Osteoblast (primary cell): ENCODE measurements around the gene DMBT1. TPM values are rescaled to one million over a fixed set of nuclear protein-coding genes. Genes with fewer than 3 reads are reported as not detected.

Experiments used
- DNase-seq: peaks from one replicate; pipeline ENCODE4 v3.0.0; 2011; ENCODE audit warnings: low spot score, mixed read lengths; ENCODE audit not compliant: insufficient read length; ENCODE audit errors: missing footprints
- H2AFZ ChIP-seq: 2 replicates; pipeline ENCODE4 v1.6.0; 2011; ENCODE audit warnings: mild to moderate bottlenecking, low read length
- H3K27ac ChIP-seq: 2 replicates; pipeline ENCODE4 v1.5.1; 2011; ENCODE audit warnings: mild to moderate bottlenecking, low read depth, low read length, moderate library complexity
- H3K27me3 ChIP-seq: 2 replicates; pipeline ENCODE4 v1.6.0; 2012; ENCODE audit warnings: mild to moderate bottlenecking, control low read depth, inconsistent platforms, low read length, moderate library complexity; ENCODE audit not compliant: insufficient read depth
- H3K36me3 ChIP-seq: 2 replicates; pipeline ENCODE4 v1.5.1; 2011; ENCODE audit warnings: mild to moderate bottlenecking, low read length, control low read depth, moderate library complexity; ENCODE audit not compliant: insufficient read depth
- H3K4me1 ChIP-seq: 2 replicates; pipeline ENCODE4 v1.5.1; 2011; ENCODE audit warnings: mild to moderate bottlenecking, low read length, control low read depth, moderate library complexity; ENCODE audit not compliant: insufficient read depth
- H3K4me2 ChIP-seq: 2 replicates; pipeline ENCODE4 v1.6.0; 2011; ENCODE audit warnings: mild to moderate bottlenecking, low read length; ENCODE audit not compliant: insufficient read depth
- H3K4me3 ChIP-seq: fragments of 200-600 bp; sonication (generic); 3 replicates; pipeline ENCODE4 v1.5.1; 2012; ENCODE audit warnings: mild to moderate bottlenecking, low read length, inconsistent platforms; ENCODE audit not compliant: insufficient read depth
- H3K79me2 ChIP-seq: 2 replicates; pipeline ENCODE4 v1.6.0; 2012; ENCODE audit warnings: mild to moderate bottlenecking, low read length, control low read depth, inconsistent platforms; ENCODE audit not compliant: insufficient read depth
- H3K9me3 ChIP-seq: 2 replicates; pipeline ENCODE4 v1.5.1; 2011; ENCODE audit warnings: low read depth, low read length, control low read depth
- H4K20me1 ChIP-seq: 2 replicates; pipeline ENCODE4 v1.6.0; 2012; ENCODE audit warnings: mild to moderate bottlenecking, low read length, control low read depth; ENCODE audit not compliant: insufficient read depth
- CTCF ChIP-seq: IDR thresholded peaks from 2 replicates; pipeline ENCODE4 v1.5.1; 2011; ENCODE audit warnings: mild to moderate bottlenecking, low read depth, low read length, moderate library complexity; ENCODE audit errors: extremely low read depth
- total RNA-seq: library from RNA; depleted of rRNA; stranded (reverse); fragments of >200 nt; gene quantifications from 2 replicates; pipeline ENCODE4 v1.2.3, GENCODE V29; 2012

DMBT1 gene
- total RNA-seq, 1 donor, result under 0.01 TPM

- H3K36me3 ChIP-seq, result peaks cover 3% of the 10 kb centered on the region
- no peak overlapping the region for H3K4me3 ChIP-seq
- H3K4me1 ChIP-seq, result peaks cover 4% of the 10 kb centered on the region
- H3K27ac ChIP-seq, result no peak overlapping the region
- no peak overlapping the region for H2AFZ ChIP-seq
- H3K9me3 ChIP-seq, result no peaks in the 10 kb centered on the region
- no peaks in the 10 kb centered on the region for H4K20me1 ChIP-seq
- peaks cover under 1% of the 10 kb centered on the region for H3K27me3 ChIP-seq
- H3K79me2 ChIP-seq, result no peaks in the 10 kb centered on the region
- H3K4me2 ChIP-seq, result no peak overlapping the region
- DNase-seq, result peak; percentile 65
- TF ChIP-seq CTCF, result no peak
These were observed 39.5 kb upstream of the DMBT1 start for GRCh38 chr10:122521011-122521410.

GRCh38 chr10:122524811-122525210, 35.7 kb upstream of the DMBT1 start:
- no peaks in the 10 kb centered on the region for H3K79me2 ChIP-seq
- H2AFZ ChIP-seq, result no peak overlapping the region
- H3K9me3 ChIP-seq, result no peaks in the 10 kb centered on the region
- DNase-seq, result no peak
- no peak overlapping the region for H3K27ac ChIP-seq
- H4K20me1 ChIP-seq, result no peaks in the 10 kb centered on the region
- H3K27me3 ChIP-seq, result peaks cover 4% of the 10 kb centered on the region
- no peaks in the 10 kb centered on the region for H3K36me3 ChIP-seq
- H3K4me2 ChIP-seq, result no peak overlapping the region
- H3K4me1 ChIP-seq, result no peaks in the 10 kb centered on the region
- TF ChIP-seq CTCF, result no peak
- H3K4me3 ChIP-seq, result no peak overlapping the region

DNA sequence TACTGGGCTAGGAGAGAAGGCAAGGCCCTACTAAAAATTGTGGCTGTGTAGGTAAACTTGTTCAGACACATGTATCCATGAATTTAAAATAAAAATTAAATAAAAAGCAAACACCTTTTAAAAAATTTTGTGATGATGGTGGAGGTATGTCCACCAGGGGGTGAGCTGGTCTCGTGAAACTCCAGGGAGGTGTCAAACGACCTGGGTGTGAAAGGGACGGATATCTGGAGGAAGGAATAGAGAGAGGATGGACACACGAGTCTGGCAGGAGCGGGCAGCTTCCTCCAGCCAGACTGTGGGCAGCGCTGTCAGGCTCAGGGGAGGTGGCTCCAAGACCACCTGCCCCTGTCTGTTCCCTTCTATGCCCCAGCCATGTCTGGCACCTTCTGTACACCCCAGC, 34.8 kb upstream of the DMBT1 start:
- H3K36me3 ChIP-seq, result no peaks in the 10 kb centered on the region
- TF ChIP-seq CTCF, result no peak
- no peaks in the 10 kb centered on the region for H3K4me1 ChIP-seq
- H3K9me3 ChIP-seq, result no peaks in the 10 kb centered on the region
- no peak for DNase-seq
- H4K20me1 ChIP-seq, result no peaks in the 10 kb centered on the region
- H3K27me3 ChIP-seq, result peaks cover 4% of the 10 kb centered on the region
- H3K79me2 ChIP-seq, result no peaks in the 10 kb centered on the region
- no peak overlapping the region for H3K27ac ChIP-seq
- no peak overlapping the region for H2AFZ ChIP-seq
- no peak overlapping the region for H3K4me3 ChIP-seq
- no peak overlapping the region for H3K4me2 ChIP-seq

DNA sequence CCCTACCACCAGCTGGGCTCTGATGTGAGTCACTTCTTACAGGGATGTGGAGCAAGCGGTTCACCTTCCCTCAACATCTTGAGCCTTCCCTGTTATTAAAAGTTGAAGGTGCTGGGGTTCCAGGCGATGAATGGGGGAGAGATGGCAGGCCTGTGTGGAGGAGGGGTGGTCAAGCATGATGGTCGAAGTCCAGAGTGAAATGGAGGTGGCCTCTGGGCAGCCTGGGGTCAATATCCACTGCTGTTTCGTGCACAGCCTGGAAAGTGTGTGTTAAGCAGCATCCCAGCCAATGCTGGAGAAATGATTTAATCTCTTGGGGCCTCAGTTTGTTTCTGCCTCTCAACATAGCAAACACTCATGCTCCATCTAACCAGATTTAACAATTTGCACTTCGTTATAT, 33.7 kb upstream of the DMBT1 start:
- Histone ChIP-seq H3K27ac (no peak overlapping the region), H2AFZ (no peak overlapping the region), H3K27me3 (peaks cover 4% of the 10 kb centered on the region), H4K20me1 (no peaks in the 10 kb centered on the region), H3K4me2 (no peak overlapping the region), H3K79me2 (no peaks in the 10 kb centered on the region), H3K4me3 (no peak overlapping the region), H3K9me3 (no peaks in the 10 kb centered on the region), H3K4me1 (no peaks in the 10 kb centered on the region), H3K36me3 (no peaks in the 10 kb centered on the region)
- DNase-seq, result no peak
- no peak for TF ChIP-seq CTCF
